Measurements from ENCODE around the gene MGAT4C.

DNA sequence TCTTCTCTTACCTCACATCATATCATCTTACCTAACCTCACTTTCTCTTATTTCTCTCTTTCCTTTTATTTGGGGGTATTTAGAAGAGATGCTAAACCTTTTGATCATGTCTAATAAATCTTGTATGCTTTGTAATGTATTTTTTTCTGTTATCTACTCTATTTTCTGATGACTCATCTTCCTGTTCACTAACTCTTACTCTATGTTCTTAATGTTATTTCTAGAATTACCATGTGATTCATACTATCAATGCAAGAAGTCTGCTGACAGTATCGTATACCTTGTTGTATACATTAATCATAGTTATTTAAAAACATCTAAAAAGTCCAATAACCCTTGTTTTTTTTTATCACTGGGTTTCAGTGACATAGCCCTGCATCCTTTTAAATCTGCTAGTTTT lies 62.3 kb downstream of the MGAT4C start:
- TF ChIP-seq EZH2 (IDR thresholded peaks at IDR 0.05; ENCODE audit: low read length): no peak
- TF ChIP-seq, protein P1, sequence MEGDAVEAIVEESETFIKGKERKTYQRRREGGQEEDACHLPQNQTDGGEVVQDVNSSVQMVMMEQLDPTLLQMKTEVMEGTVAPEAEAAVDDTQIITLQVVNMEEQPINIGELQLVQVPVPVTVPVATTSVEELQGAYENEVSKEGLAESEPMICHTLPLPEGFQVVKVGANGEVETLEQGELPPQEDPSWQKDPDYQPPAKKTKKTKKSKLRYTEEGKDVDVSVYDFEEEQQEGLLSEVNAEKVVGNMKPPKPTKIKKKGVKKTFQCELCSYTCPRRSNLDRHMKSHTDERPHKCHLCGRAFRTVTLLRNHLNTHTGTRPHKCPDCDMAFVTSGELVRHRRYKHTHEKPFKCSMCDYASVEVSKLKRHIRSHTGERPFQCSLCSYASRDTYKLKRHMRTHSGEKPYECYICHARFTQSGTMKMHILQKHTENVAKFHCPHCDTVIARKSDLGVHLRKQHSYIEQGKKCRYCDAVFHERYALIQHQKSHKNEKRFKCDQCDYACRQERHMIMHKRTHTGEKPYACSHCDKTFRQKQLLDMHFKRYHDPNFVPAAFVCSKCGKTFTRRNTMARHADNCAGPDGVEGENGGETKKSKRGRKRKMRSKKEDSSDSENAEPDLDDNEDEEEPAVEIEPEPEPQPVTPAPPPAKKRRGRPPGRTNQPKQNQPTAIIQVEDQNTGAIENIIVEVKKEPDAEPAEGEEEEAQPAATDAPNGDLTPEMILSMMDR (optimal IDR thresholded peaks at IDR 0.05 in 1 of 3, IDR thresholded peaks at IDR 0.05 in 1 of 3, conservative IDR thresholded peaks at IDR 0.05 in 1 of 3; ENCODE audit: extremely low read depth in 1 of 3, insufficient read depth in 2 of 3, low read length in 3 of 3): no peak
